Naive thymus-derived CD4-positive, alpha-beta T cell (primary cell): ENCODE data around the gene IL1RAPL2. TPM values are rescaled to one million over a fixed set of nuclear protein-coding genes. Genes with fewer than 3 reads are reported as not detected.

Experiments used
- ATAC-seq: fragments of 150-1000 bp; cut with Tn5 transposase; 2 replicates; pipeline ENCODE4 v1.10.0; 2021; ENCODE audit warnings: mild to moderate bottlenecking, moderate library complexity
- CTCF ChIA-PET: fragments of 350-600 bp; sonication (Branson Sonifier 250); formaldehyde crosslinking; loops from one replicate; lab custom pipeline; 2021; ENCODE audit warnings: antibody characterized with exemption; lab: Charles Lee
- POLR2A ChIA-PET: fragments of 350-600 bp; sonication (Branson Sonifier 250); formaldehyde crosslinking; loops from one replicate; lab custom pipeline; 2021; ENCODE audit warnings: antibody characterized with exemption, inconsistent platforms; lab: Charles Lee
- DNase-seq, 9 donors: peaks; one replicate each; pipeline versions ENCODE4 v3.0.0 to v3.0.0-alpha.2; 2020 to 2022; ENCODE audit warnings: mixed read lengths in 1 of 9
- H3K27ac ChIP-seq: one replicate; pipeline ENCODE4 v1.7.0; 2013; ENCODE audit warnings: mild to moderate bottlenecking, low read depth, low read length, moderate library complexity
- H3K27me3 ChIP-seq, 2 donors: one replicate each; pipeline ENCODE4 v1.7.0; 2013; ENCODE audit warnings: low read length in 2 of 2, mild to moderate bottlenecking in 2 of 2, moderate library complexity in 2 of 2; ENCODE audit not compliant: control insufficient read depth in 2 of 2, insufficient read depth in 2 of 2
- H3K36me3 ChIP-seq, 3 experiments: 1 replicate in 2 of 3; 2 replicates in 1 of 3; pipeline ENCODE4 v1.7.0; 2013; ENCODE audit warnings: low read length in 3 of 3, mild to moderate bottlenecking in 3 of 3, moderate library complexity in 1 of 3; ENCODE audit not compliant: insufficient read depth in 3 of 3, control insufficient read depth in 2 of 3
- H3K4me1 ChIP-seq, 2 donors: one replicate each; pipeline ENCODE4 v1.7.0; 2013; ENCODE audit warnings: low read length in 2 of 2, mild to moderate bottlenecking in 2 of 2, moderate library complexity in 1 of 2; ENCODE audit not compliant: control insufficient read depth in 2 of 2, insufficient read depth in 2 of 2
- H3K4me3 ChIP-seq: 2 replicates; pipeline ENCODE4 v1.7.0; 2013; ENCODE audit warnings: mild to moderate bottlenecking, low read length
- H3K9me3 ChIP-seq, 3 experiments: 1 replicate in 2 of 3; 2 replicates in 1 of 3; pipeline ENCODE4 v1.7.0; 2013; ENCODE audit warnings: low read length in 3 of 3; ENCODE audit not compliant: control insufficient read depth in 2 of 3
- H3K27ac Mint-ChIP-seq, 9 donors: one replicate each; pipeline ENCODE4 v1.8.0; 2020 to 2022; ENCODE audit warnings: mixed read lengths in 9 of 9, mild to moderate bottlenecking in 8 of 9, moderate library complexity in 5 of 9, inconsistent platforms in 2 of 9
- H3K27me3 Mint-ChIP-seq, 5 donors: one replicate each; pipeline ENCODE4 v1.8.0; 2021 to 2022; ENCODE audit warnings: mixed read lengths in 5 of 5, mild to moderate bottlenecking in 1 of 5
- H3K36me3 Mint-ChIP-seq, 5 donors: one replicate each; pipeline ENCODE4 v1.8.0; 2020 to 2022; ENCODE audit warnings: mixed read lengths in 5 of 5, mild to moderate bottlenecking in 3 of 5, inconsistent platforms in 1 of 5
- H3K4me1 Mint-ChIP-seq, 7 donors: one replicate each; pipeline ENCODE4 v1.8.0; 2020 to 2022; ENCODE audit warnings: mixed read lengths in 7 of 7, mild to moderate bottlenecking in 3 of 7, inconsistent platforms in 1 of 7
- H3K4me3 Mint-ChIP-seq, 10 donors: one replicate each; pipeline ENCODE4 v1.8.0; 2020 to 2022; ENCODE audit warnings: mild to moderate bottlenecking in 10 of 10, mixed read lengths in 10 of 10, moderate library complexity in 6 of 10, inconsistent platforms in 2 of 10
- H3K9me3 Mint-ChIP-seq, 11 donors: one replicate each; pipeline ENCODE4 v1.8.0; 2020 to 2022; ENCODE audit warnings: mixed read lengths in 11 of 11, mild to moderate bottlenecking in 4 of 11, inconsistent platforms in 1 of 11, moderate library complexity in 1 of 11
- intact Hi-C, 2 donors: fragments of 100-400 bp; cut with micrococcal nuclease; formaldehyde crosslinking; loops; one replicate each; pipeline ENCODE4 v1.15.1; 2023
- polyA plus RNA-seq, 2 donors: library from polyadenylated mRNA; unstranded; fragments of 300-500 nt; fragmentation: Illumina TruSeq; gene quantifications; one replicate each; pipeline ENCODE4 v1.2.3, GENCODE V29; 2021
- total RNA-seq, 6 experiments: library from RNA in 5 of 6; stranded (reverse) in 5 of 6; gene quantifications; 1 replicate in 5 of 6; 2 replicates in 1 of 6; pipeline ENCODE4 v1.2.3 and lab custom pipeline; 2021 to 2026

IL1RAPL2 gene
- total and polyA plus RNA-seq, 7 experiments from 2014 or later, result not detected

- Mint-ChIP-seq H3K4me3 (no peak overlapping the region), H3K36me3 (no peaks in the 10 kb centered on the region), H3K27ac (no peak overlapping the region), H3K27me3 (no peaks in the 10 kb centered on the region), H3K9me3 (peaks cover 0 to 6% (median 0%) of the 10 kb centered on the region in 11 donors), H3K4me1 (no peaks in the 10 kb centered on the region)
- DNase-seq, result no peak
- POLR2A ChIA-PET, result no interaction called here
- no peak overlapping the region for H3K27ac ChIP-seq
- no peaks in the 10 kb centered on the region for H3K36me3 ChIP-seq
- CTCF ChIA-PET, result no interaction called here
- H3K4me3 ChIP-seq, result no peak overlapping the region
- ATAC-seq, result no peak
- no peaks in the 10 kb centered on the region for H3K4me1 ChIP-seq
- H3K9me3 ChIP-seq, result no peaks in the 10 kb centered on the region
- no peaks in the 10 kb centered on the region for H3K27me3 ChIP-seq
- intact Hi-C loops, result no loop called here
Observed at GRCh38 chrX:104806346-104806745, 240.3 kb downstream of the IL1RAPL2 start.

DNA sequence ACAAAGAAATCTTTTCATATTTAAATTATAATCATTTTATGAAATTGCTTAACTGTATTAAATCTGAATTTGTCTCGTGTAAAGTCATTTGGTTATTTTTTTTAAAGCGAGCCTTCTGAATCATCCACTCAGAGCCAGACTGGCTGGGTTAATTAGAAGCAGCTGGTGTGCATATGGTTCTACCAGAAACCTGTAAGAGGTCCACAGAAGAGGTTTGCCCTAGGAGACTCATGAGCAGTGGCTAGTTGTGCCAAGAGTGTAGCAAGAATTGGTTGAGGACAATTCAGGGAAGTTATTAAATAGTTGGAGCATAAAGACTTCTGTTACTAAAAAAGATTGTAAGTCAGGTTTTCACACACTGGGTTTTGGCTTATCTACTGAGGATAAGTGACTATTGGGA lies 267.4 kb downstream of the IL1RAPL2 start:
- Mint-ChIP-seq H3K27me3 (no peaks in the 10 kb centered on the region), H3K36me3 (no peaks in the 10 kb centered on the region), H3K27ac (no peak overlapping the region), H3K4me1 (no peaks in the 10 kb centered on the region), H3K9me3 (peaks cover 0 to 2% (median 0%) of the 10 kb centered on the region in 11 donors), H3K4me3 (no peak overlapping the region)
- no peak for DNase-seq
- ATAC-seq, result no peak
- H3K9me3 ChIP-seq, result no peaks in the 10 kb centered on the region
- H3K27me3 ChIP-seq, result no peaks in the 10 kb centered on the region
- POLR2A ChIA-PET, result no interaction called here
- no peak overlapping the region for H3K27ac ChIP-seq
- CTCF ChIA-PET, result no interaction called here
- H3K36me3 ChIP-seq, result no peaks in the 10 kb centered on the region
- H3K4me3 ChIP-seq, result no peak overlapping the region
- intact Hi-C loops, result no loop called here
- H3K4me1 ChIP-seq, result no peaks in the 10 kb centered on the region

DNA sequence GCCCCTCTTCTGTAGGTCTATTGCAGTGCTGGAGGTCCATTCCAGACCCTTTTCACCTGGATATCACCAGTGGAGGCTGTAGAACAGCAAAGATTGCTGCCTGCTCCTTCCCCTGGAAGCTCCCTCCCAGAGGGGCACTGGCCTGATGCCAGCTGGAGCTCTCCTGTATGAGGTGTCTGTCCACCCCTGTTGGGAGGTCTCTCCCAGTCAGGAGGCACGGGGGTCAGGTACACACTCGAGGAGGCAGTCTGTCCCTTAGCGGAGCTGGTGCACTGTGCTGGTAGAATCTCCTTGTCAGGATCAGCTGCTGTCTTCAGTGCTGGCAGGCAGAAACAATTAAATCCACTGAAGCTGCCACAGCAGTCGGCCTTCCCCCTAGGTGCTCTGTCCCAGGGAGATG lies 276.6 kb downstream of the IL1RAPL2 start:
- no peaks in the 10 kb centered on the region for H3K4me1 ChIP-seq
- no peak overlapping the region for H3K4me3 Mint-ChIP-seq
- POLR2A ChIA-PET, result no interaction called here
- no peak overlapping the region for H3K27ac Mint-ChIP-seq
- no peak overlapping the region for H3K27ac ChIP-seq
- peaks cover 0 to 5% (median 0%) of the 10 kb centered on the region in 5 donors for H3K27me3 Mint-ChIP-seq
- no peak overlapping the region for H3K4me3 ChIP-seq
- no peaks in the 10 kb centered on the region for H3K36me3 ChIP-seq
- no peaks in the 10 kb centered on the region for H3K4me1 Mint-ChIP-seq
- no peaks in the 10 kb centered on the region for H3K36me3 Mint-ChIP-seq
- intact Hi-C loops, result no loop called here
- H3K9me3 Mint-ChIP-seq, result peaks cover 0 to 11% (median 4%) of the 10 kb centered on the region in 11 donors
- H3K27me3 ChIP-seq, result no peaks in the 10 kb centered on the region
- CTCF ChIA-PET, result no interaction called here
- ATAC-seq (no peak), DNase-seq (no peak)
- no peaks in the 10 kb centered on the region for H3K9me3 ChIP-seq

- Mint-ChIP-seq H3K27ac (no peak overlapping the region), H3K4me1 (peaks cover 0 to 4% (median 0%) of the 10 kb centered on the region in 7 donors), H3K27me3 (peaks cover 0 to 3% (median 0%) of the 10 kb centered on the region in 5 donors), H3K36me3 (no peaks in the 10 kb centered on the region), H3K4me3 (no peak overlapping the region), H3K9me3 (peaks cover 0 to 3% (median 0%) of the 10 kb centered on the region in 11 donors)
- DNase-seq (no peak), ATAC-seq (no peak)
- intact Hi-C loops, result no loop called here
- no peaks in the 10 kb centered on the region for H3K4me1 ChIP-seq
- no peak overlapping the region for H3K27ac ChIP-seq
- no peaks in the 10 kb centered on the region for H3K27me3 ChIP-seq
- no peaks in the 10 kb centered on the region for H3K36me3 ChIP-seq
- H3K9me3 ChIP-seq, result no peaks in the 10 kb centered on the region
- ChIA-PET CTCF (no interaction called here), POLR2A (no interaction called here)
- no peak overlapping the region for H3K4me3 ChIP-seq
Observed at GRCh38 chrX:104852241-104852640, 286.2 kb downstream of the IL1RAPL2 start.

GRCh38 chrX:104854188-104854587 lies 288.2 kb downstream of the IL1RAPL2 start:
- H3K36me3 Mint-ChIP-seq, result no peaks in the 10 kb centered on the region
- H3K4me3 Mint-ChIP-seq, result no peak overlapping the region
- intact Hi-C loops, result no loop called here
- no peak overlapping the region for H3K4me3 ChIP-seq
- DNase-seq (no peak), ATAC-seq (no peak)
- peaks cover 0 to 4% (median 0%) of the 10 kb centered on the region in 7 donors for H3K4me1 Mint-ChIP-seq
- no peak overlapping the region for H3K27ac Mint-ChIP-seq
- no peaks in the 10 kb centered on the region for H3K9me3 ChIP-seq
- H3K36me3 ChIP-seq, result no peaks in the 10 kb centered on the region
- H3K27me3 ChIP-seq, result no peaks in the 10 kb centered on the region
- ChIA-PET CTCF (no interaction called here), POLR2A (no interaction called here)
- H3K9me3 Mint-ChIP-seq, result peaks cover 0 to 3% (median 0%) of the 10 kb centered on the region in 11 donors
- H3K27me3 Mint-ChIP-seq, result peaks cover 0 to 3% (median 0%) of the 10 kb centered on the region in 5 donors
- no peaks in the 10 kb centered on the region for H3K4me1 ChIP-seq
- no peak overlapping the region for H3K27ac ChIP-seq

DNA sequence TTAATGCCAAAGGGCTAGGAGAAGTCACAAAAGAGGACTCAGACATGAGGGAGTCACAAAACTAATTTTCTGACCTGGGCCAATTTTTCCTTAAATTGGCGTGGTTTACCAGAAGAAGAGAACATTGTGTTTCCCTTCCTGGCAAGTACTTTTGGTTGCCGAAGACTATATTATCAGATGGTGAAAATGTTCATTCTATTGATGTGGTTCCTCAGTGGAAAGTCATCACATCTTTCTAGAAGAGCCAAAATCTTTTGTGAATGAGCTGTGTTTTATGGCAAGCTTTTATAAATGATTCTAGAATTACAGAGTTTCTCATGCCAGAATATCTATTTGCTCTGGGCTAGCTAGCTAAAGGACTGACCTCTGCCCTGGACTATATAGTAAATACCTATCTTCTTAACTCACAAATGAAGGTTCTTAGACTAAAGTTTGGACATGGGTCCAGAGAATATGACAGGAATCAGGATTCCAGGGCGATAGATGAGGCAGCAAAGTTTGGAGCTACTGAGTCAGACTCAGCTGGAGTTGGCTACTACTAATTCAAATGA lies 288.9 kb downstream of the IL1RAPL2 start:
- Mint-ChIP-seq H3K4me3 (no peak overlapping the region), H3K9me3 (peaks cover 0 to 3% (median 0%) of the 10 kb centered on the region in 11 donors), H3K27ac (no peak overlapping the region), H3K36me3 (no peaks in the 10 kb centered on the region), H3K27me3 (peaks cover 0 to 3% (median 0%) of the 10 kb centered on the region in 5 donors), H3K4me1 (peaks cover 0 to 4% (median 0%) of the 10 kb centered on the region in 7 donors)
- CTCF ChIA-PET, result no interaction called here
- H3K27me3 ChIP-seq, result no peaks in the 10 kb centered on the region
- POLR2A ChIA-PET, result no interaction called here
- intact Hi-C loops, result no loop called here
- no peaks in the 10 kb centered on the region for H3K4me1 ChIP-seq
- H3K36me3 ChIP-seq, result no peaks in the 10 kb centered on the region
- DNase-seq (no peak), ATAC-seq (no peak)
- no peak overlapping the region for H3K4me3 ChIP-seq
- no peak overlapping the region for H3K27ac ChIP-seq
- H3K9me3 ChIP-seq, result no peaks in the 10 kb centered on the region

- H3K4me1 ChIP-seq, result no peaks in the 10 kb centered on the region
- DNase-seq (no peak), ATAC-seq (no peak)
- Mint-ChIP-seq H3K27ac (no peak overlapping the region), H3K4me1 (no peaks in the 10 kb centered on the region), H3K4me3 (no peak overlapping the region), H3K27me3 (no peaks in the 10 kb centered on the region), H3K9me3 (peaks cover 0 to 3% (median 0%) of the 10 kb centered on the region in 11 donors), H3K36me3 (no peaks in the 10 kb centered on the region)
- no peaks in the 10 kb centered on the region for H3K27me3 ChIP-seq
- no peaks in the 10 kb centered on the region for H3K9me3 ChIP-seq
- H3K36me3 ChIP-seq, result no peaks in the 10 kb centered on the region
- no peak overlapping the region for H3K27ac ChIP-seq
- H3K4me3 ChIP-seq, result no peak overlapping the region
- ChIA-PET CTCF (no interaction called here), POLR2A (no interaction called here)
- intact Hi-C loops, result no loop called here
Observed at GRCh38 chrX:104863466-104863865, 297.5 kb downstream of the IL1RAPL2 start.
